ENCODE measurements around the gene KPNB1.

KPNB1 gene

DNA sequence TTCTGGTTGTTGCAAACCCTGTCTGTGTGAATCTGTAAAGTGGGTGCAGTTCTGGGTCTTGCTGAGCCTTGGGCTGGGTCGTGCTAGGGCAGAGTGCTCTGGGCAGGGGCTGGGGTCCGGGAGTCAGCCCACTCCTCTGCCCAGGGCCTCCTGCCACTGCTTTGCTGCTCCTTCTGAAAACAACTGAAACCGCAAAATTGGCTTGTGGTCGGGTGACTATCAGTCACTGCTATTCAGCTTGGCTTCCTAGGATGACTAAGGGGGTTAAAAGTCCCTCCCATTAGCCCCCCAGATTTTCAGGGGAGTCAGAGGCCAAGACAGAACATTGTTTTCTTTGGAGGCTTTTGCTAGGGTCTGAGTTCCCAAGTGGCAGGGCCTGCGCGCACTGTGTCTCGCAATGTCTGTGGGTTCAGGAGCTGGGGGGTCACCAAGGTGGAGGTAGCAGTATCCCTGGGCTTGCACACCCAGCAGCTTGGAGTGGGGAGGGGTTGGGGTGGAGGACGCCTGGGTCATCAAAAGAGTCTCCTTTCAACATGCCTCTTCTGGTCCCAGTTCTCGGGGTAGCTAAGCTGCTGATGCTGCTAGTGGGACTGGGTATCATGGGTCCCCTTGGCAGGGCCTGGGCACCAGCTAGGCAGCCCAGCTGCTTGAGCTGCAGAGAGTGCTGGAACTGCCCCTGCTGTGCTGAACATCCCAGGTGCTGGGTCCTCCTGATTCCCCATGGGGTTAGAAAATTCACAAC lies 69.9 kb downstream of the KPNB1 start:
- ChIA-PET POLR2A (interaction anchor here (1.4 kb wide), 1 partner anchor 13 kb away, joined by 7 read pairs; the partner anchor contains the start of gene TBX21), CTCF (interaction anchor here (1.2 to 7.0 kb wide), 6 partner anchors 10 to 54 kb away, joined by 3 to 85 read pairs (median 11); partner anchors contain the start of gene TBX21)
- TF ChIP-seq, protein P1, sequence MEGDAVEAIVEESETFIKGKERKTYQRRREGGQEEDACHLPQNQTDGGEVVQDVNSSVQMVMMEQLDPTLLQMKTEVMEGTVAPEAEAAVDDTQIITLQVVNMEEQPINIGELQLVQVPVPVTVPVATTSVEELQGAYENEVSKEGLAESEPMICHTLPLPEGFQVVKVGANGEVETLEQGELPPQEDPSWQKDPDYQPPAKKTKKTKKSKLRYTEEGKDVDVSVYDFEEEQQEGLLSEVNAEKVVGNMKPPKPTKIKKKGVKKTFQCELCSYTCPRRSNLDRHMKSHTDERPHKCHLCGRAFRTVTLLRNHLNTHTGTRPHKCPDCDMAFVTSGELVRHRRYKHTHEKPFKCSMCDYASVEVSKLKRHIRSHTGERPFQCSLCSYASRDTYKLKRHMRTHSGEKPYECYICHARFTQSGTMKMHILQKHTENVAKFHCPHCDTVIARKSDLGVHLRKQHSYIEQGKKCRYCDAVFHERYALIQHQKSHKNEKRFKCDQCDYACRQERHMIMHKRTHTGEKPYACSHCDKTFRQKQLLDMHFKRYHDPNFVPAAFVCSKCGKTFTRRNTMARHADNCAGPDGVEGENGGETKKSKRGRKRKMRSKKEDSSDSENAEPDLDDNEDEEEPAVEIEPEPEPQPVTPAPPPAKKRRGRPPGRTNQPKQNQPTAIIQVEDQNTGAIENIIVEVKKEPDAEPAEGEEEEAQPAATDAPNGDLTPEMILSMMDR (IDR thresholded peaks at IDR 0.05; ENCODE audit: control extremely low read depth, extremely low read depth, low read depth, missing control alignments) = no peak
- peak; percentile 57 for DNase-seq (ENCODE audit: extremely low spot score)

DNA sequence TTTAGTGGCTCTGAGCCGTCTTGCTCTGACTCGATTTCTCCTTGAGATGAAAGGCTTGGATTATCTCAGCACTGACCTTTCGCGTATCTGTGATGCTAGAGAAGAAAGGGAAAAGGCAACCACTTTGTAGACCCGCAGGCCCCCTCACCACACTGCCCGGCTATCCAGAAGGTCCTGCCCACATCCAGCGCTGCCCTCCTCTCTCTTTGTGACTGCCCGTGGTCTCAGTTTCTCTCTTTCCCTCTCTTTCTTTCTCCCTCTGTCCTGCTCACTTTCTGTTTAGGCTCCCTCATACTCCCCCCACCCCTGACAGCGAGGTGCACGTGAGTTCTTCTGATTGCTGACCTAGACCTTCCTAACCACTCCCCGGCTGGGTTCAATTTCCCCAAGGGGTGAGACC lies 70.5 kb downstream of the KPNB1 start:
- ChIA-PET POLR2A (no interaction called here), CTCF (interaction anchor here (1.2 to 7.0 kb wide), 3 partner anchors 10 to 20 kb away, joined by 3 to 85 read pairs (median 72); partner anchors contain the start of gene TBX21)
- TF ChIP-seq, protein P1 (IDR thresholded peaks at IDR 0.05; ENCODE audit: control extremely low read depth, extremely low read depth, low read depth, missing control alignments) = no peak
- DNase-seq (ENCODE audit: extremely low spot score) = no peak

DNA sequence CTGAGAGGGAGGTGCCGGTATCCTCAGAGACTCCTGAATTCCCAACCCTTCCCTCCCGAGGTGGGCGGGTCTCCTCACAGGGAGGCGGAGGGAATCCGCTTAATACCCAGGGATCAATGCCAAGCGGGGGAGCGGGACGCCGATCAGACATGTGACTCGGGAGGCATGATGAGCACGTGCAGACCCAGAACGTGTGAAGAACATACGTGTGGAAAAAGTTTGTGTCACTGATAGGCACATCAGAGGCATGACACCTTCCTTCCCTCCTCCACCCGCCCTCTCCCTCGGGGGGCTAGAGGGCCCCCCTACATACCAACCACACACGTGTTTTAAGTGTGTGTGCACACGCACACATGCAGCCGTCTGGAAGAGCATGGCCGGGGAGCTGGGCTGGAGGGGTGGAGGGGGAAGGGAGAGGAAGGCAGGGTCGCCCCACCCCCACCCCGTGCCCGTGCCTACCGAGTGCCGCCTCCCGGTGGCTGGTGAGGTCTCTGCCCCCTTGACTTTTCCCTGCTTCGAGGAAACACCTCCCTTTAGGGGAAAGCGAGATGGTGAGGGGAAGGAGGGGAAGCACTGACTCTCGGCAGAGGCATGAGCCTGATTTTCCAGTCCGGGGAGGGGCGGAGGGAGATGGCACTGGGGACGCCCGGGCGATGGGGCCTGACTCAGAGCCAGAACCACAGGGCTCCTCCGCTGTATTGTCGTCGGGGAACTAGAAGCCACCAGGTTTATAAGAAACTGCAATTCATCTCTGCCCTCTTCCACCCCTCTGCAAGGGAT lies 71.2 kb downstream of the KPNB1 start:
- ChIA-PET CTCF (interaction anchor here (1.1 to 2.0 kb wide), 3 partner anchors 15 to 281 kb away, joined by 3 to 4 read pairs (median 3); no protein-coding TSS in a partner anchor), POLR2A (no interaction called here)
- peak; percentile 77 for DNase-seq (ENCODE audit: extremely low spot score)
- TF ChIP-seq, protein P1 (IDR thresholded peaks at IDR 0.05; ENCODE audit: control extremely low read depth, extremely low read depth, low read depth, missing control alignments) = no peak

DNA sequence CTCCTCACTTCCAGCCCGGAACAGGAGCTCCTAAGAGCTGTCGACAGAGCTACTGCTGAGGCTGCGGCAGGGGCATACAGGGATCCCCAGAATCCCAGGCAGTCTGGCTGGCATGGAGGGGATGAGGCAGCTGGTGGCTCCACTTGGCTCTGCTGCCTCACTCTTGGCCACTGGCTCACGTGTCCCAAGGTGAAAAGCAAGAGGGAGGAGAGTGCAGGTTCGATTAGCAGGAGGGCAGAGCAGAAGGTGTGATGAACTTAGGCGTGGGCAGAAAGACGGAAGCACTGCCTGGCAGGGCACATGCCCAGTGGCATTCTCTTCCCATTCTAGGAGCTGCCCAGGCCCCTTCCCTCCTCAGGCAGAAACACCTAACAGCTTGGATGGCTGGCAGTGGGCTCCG lies 72.0 kb downstream of the KPNB1 start:
- no peak for DNase-seq (ENCODE audit: extremely low spot score)
- CTCF ChIA-PET = interaction anchor here (1.1 to 2.0 kb wide), 4 partner anchors 16 to 281 kb away, joined by 3 to 4 read pairs (median 3); no protein-coding TSS in a partner anchor
- TF ChIP-seq, protein P1 (IDR thresholded peaks at IDR 0.05; ENCODE audit: control extremely low read depth, extremely low read depth, low read depth, missing control alignments) = no peak
- POLR2A ChIA-PET = no interaction called here

DNA sequence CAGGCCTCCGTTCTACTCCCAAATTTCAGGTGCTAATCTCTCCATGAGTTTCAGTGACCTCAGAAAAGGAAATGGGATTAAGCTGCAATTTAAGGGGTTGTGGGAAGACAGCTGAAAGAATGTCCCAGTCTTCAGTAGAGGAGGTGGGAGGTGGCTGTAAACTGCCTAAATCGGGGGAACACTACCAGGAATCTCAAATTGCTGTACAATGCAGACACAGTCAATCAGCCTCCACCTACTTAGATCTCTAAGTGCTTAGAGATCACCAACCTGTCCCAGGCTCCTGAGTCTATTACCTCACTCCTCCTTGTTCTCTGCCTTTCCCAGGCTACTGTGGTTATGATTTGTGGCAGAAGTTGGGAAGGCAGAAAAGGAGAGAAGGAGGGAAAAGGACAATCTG lies 75.0 kb downstream of the KPNB1 start:
- TF ChIP-seq, protein P1 (IDR thresholded peaks at IDR 0.05; ENCODE audit: control extremely low read depth, extremely low read depth, low read depth, missing control alignments) = no peak
- CTCF ChIA-PET = interaction anchor here (1.2 to 3.0 kb wide), 6 partner anchors 9 to 27 kb away, joined by 3 to 15 read pairs (median 8); partner anchors contain the start of gene TBX21
- DNase-seq (ENCODE audit: extremely low spot score) = no peak
- POLR2A ChIA-PET = no interaction called here

DNA sequence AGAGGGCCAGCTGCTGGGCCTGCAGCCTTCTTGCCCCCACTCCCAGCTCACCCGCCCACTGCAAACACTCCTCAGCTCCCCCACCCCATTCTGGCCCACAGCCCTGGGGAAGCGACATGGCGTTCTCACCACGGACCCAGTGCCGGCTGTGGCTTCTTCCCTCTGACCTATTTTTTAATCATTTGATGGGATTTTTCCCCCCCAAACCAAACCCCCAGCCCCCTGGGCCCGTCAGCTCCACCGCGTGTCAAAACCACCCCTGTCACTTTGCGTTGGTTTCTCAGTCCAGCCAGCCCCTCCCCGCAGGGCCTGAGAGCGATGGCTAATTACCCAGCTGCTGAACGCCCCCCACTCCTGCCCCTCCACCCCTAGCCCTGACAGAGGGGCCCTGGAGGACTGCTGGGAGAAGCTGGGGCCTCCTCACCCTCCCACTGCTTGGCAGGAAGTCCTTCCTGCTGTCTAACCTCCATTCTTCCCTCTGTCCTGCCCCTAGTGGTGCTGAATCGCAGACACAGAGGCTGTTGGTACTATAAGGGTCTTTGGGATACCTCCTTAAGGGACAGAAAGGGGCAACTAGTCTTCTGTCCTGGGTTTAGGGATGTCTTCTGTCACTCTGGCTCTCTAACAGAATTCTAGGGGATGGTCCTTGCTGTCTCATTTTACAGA lies 75.9 kb downstream of the KPNB1 start:
- TF ChIP-seq, protein P1 (IDR thresholded peaks at IDR 0.05; ENCODE audit: control extremely low read depth, extremely low read depth, low read depth, missing control alignments) = no peak
- CTCF ChIA-PET = interaction anchor here (1.2 to 3.0 kb wide), 6 partner anchors 8 to 28 kb away, joined by 3 to 15 read pairs (median 8); partner anchors contain the start of gene TBX21
- POLR2A ChIA-PET = no interaction called here
- no peak for DNase-seq (ENCODE audit: extremely low spot score)

Measured in GM10248 (cell line).